ENCODE data around the gene MYOZ2.
"Not testable (repeated sequence)": the region's sequence is repeated elsewhere in the genome, so short reads cannot be mapped to it uniquely, and the experiment has no call there.

MYOZ2 gene

GRCh38 chr4:119130365-119131065 is 5.1 kb upstream of the MYOZ2 start:
- no peak for DNase-seq

DNA sequence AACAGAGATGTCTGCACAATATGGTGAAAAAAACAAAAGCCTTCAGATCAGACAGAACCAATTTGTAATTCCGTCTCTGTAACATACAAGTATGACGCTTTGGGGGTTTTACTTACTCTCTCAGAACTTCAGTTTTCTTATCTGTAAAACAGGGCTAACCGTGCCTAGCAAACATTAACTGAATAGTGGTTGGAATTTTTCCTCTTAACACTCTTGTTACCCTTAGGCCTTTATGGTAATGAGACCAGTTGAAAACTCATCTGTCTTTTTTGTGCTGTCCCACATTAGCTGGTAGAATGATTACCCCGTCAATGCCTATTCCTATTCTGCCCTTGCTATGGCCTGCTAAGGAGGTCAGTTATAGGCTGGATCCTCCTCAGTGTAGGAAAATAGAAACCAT is 4.5 kb upstream of the MYOZ2 start:
- no peak for DNase-seq

DNA sequence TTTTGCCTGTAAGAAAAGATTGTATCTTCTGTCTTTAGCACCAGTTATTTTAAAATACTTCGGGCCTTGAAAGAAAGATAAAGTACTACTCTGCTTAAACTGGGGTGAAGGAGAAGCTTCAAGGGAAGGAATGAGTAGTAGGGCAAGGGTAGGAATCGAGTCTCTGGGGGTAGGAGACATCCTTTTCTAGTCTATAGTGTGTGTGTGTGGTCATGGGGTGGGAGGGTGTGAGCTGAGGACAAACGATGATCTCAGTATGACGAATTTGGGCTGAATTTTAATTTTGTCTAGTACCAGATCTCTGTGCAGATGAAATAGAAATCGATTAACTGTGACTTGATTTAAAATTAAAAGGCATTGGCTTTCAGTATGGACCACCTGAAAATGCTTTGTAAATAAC is 3.3 kb upstream of the MYOZ2 start:
- DNase-seq, result no peak

DNA sequence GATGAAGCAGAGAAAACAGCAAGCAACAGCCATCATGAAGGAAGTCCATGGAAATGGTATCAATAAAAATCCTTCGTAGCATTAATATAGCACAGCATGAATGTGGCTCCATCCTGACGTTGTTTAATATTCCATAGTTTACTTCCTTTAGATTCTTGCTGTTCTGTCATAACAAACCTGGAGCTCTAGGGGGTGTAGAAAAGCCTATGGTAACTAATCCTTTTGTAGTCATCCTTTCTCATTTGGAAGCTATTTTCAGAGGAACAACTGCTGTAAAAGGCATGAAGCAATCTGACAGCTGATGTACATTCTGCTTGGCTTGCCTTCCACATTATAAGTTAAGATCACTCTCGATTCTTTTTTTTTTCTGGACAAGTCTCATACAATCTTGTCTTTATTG is 914 bp downstream of the MYOZ2 start:
- DNase-seq, result peak in 1 of 2 experiments; percentile 17

DNA sequence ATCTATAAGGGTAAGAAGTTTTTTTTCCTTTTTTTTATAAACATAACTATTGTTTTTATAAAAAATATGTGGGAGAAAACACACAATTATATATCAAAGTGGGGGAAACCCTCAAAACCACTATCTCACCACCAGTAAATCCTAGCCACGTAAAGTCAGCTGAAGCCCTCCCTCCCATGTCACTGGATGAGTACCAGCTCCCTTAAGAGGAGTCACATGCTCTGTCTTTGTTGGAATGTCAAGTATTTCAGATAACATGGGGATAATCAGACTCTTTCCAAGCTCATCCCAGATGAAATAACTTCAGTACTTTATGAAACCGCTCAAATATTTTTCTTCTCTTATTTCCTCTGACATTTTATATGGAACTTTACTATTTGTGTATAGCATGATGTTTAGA is 2.4 kb downstream of the MYOZ2 start:
- DNase-seq, result no peak

DNA sequence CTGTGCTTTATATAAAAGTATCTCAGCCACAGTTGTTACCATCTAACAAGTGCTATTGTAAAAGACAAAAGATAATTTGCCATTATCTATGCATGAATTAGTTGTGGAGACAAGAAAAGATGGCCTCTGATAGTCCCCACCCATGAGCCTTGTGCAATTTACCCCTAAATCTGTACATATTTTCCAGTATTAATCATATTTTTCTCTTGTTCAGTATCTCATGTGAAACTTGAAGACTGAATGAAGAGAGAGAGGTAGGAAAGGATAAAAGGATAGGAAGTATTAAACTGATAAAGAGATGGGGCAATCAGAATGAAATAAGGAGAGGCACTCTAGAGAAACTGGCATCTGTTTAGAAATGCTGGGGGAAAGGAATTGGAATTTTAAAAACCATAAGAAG is 3.7 kb downstream of the MYOZ2 start:
- no peak for DNase-seq

DNA sequence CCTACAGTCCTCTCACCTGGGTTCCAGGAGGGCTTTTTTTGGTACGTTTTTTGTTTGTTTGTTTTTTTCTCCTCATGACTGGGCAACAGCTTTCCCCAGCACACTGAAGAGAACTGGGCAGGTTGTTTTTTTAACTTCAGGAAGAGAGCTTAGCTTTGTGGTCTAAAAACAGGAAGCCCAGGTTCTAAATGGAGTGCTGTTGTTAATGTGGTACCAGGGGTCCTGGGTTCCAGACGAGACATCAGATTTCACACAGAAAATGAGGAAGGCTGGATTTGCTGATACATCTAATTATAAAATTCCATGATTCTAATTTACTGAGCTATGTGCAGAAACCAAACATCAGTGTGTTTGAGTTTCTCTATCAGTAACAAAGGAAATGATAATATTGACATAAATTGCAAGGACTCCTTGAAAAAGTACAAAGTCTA is 4.2 kb downstream of the MYOZ2 start:
- peak; percentile 48 to 55 for DNase-seq

DNA sequence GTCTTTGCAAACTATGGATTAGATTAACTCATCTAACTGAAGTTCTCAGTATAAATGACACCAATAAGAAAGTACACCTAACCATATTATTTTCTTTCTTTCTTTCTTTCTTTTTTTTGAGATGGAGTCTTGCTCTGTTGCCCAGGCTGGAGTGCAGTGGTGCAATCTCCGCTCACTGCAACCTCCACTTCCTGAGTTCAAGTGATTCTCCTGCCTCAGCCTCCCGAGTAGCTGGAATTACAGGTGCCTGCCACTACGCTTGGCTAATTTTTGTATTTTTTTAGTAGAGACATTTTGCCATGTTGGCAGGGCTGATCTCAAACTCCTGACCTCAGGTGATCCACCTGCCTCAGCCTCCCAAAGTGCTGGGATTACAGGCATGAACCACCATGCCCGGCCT is 5.7 kb downstream of the MYOZ2 start:
- DNase-seq, result not testable (repeated sequence)

GRCh38 chr4:119142833-119143232 is 7.2 kb downstream of the MYOZ2 start:
- no peak for DNase-seq

- DNase-seq, result not testable (repeated sequence)
Measured at GRCh38 chr4:119143341-119143740, 7.7 kb downstream of the MYOZ2 start.

- no peak for DNase-seq
Measured at GRCh38 chr4:119149110-119149509, 13.5 kb downstream of the MYOZ2 start.

GRCh38 chr4:119151161-119151560 is 15.5 kb downstream of the MYOZ2 start:
- no peak for DNase-seq

- DNase-seq, result no peak
Measured at GRCh38 chr4:119152741-119153140, 17.1 kb downstream of the MYOZ2 start.

GRCh38 chr4:119162174-119162573 is 26.5 kb downstream of the MYOZ2 start:
- no peak for DNase-seq

DNA sequence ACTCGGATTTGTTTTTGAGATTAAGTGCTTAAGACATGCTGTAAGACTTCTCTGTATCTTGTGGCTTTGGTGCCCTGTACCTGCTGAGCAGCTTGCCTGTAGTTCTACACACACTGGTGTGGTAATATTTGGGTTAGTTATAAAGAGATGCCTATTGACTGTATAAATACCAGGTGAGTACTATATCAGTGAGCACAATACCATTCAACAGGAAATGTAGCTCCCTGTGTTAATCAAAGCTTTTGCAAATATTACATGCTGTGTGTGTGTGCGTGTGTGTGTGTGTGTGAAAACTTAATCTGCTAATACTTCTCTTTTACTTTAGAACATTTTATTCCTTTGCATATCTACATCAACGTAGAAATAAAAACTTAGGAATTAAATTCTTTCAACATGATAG is 30.1 kb downstream of the MYOZ2 start:
- DNase-seq, result no peak

DNA sequence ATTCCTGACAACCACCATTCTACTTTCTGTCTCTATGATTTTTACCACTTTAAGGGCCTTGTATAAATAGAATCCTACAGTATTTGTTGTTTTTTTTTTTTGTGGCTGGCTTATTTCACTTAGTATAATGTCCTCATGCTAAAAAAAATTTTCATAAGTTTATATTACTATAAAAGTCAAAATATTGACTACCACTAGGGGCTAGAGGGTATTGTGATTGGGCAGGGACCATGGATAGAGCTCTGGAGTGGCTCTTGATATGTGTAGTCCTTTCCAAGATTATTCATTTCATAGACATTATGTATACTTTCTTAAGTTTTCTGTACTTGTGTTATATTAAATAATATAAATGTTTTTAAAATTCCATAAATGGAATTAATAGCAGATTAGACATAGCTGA is 34.6 kb downstream of the MYOZ2 start:
- DNase-seq, result peak in 1 of 2 experiments; percentile 14

DNA sequence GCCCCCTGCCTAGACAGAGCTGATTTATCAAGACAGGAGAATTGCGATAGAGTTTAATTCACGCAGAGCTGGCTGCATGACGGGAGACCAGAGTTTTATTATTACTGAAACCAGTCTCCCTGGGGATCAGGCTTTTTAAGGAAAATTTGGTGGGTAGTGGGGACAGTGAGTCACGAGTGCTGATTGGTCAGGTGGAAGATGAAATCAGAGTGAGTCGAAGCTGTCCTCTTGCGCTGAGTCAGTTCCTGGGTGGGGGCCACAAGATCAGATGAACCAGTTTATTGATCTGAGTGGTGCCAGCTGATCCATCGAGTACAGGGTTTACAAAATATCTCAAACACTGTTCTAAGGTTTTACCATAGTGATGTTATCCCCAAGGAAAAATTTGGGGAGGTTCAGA is 36.6 kb downstream of the MYOZ2 start:
- DNase-seq, result no peak

GRCh38 chr4:119173729-119174361 is 38.2 kb downstream of the MYOZ2 start:
- not testable (repeated sequence) for DNase-seq

- DNase-seq, result no peak
Measured at GRCh38 chr4:119179011-119179410, 43.4 kb downstream of the MYOZ2 start.

DNA sequence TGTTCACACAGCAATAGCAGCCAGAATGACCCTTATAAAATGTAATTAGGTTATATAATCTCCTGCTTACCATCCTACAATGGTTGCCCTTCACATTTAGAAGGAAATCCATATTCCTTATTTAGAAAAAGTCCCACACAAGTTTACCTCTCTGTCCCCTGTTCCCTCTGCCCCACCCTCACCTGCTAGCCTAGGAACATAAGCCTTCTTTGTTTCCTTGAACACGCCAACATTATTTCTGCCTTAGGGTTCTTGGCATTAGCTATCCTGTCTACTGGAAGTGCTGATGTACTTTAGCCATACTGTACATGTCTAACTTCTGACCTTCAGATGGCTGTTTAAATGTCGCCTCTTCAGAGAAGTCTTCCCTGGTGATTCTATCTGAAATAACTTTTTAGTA is 48.5 kb downstream of the MYOZ2 start:
- DNase-seq, result no peak

- no peak for DNase-seq
Measured at GRCh38 chr4:119189638-119190037, 54.0 kb downstream of the MYOZ2 start.

DNA sequence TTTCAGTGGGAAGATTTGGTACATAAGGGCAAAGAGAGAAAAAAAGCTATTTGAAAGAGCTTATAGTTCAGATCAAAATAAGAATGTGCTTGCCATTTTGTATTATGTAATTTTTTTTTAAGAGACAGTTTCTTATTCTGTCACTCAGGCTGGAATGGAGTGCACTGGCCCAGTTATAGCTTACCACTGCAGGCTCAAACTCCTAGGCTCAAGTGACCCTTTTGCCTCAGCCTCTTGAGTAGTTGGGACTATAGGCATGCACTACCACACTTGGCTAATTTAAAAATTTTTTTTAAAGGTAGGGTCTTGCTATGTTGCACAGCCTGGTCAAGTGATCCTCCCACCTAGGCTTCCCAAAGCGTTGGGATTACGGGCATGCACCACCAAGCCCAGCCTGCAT is 54.7 kb downstream of the MYOZ2 start:
- DNase-seq, result no peak

- no peak for DNase-seq
Measured at GRCh38 chr4:119191505-119191904, 55.9 kb downstream of the MYOZ2 start.

DNA sequence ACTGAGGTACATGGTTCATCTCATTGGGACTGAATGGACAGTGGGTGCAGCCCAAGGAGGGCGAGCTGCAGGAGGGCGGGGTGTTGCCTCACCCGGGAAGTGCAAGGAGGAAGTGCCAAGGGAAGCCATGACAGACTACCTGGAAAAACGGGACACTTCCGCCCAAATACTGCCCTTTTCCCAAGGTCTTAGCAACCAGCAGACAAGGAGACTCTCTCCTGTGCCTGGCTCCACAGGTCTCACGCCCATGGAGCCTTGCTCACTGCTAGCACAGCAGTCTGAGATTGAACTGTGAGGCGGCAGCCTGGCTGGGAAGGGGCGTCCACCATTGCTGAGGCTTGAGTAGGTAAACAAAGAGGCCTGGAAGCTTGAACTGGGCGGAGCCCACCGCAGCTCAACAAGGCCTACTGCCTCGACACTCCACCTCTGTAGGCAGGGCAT is 62.2 kb downstream of the MYOZ2 start:
- no peak for DNase-seq

DNA sequence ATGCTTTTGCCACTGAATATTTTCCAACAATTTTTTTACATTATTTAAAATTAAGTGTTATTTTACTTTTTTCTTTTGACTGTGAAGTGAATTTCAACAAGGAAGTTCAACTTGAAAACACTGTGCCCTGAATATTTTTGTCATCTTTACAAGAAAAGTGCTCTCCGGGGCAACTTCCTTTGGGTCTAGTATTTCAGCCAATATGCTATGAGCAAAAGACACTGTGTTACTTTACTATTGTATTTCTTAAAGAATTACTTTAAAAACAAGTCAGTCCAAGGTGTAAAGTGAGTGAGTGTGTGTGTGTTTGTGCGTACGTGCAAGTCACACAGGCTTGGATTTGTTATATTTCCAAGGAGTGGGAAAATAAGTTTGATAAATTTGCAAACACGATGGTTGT is 69.3 kb downstream of the MYOZ2 start:
- peak in 1 of 2 experiments; percentile 10 for DNase-seq
